GM12878 (cell line): ENCODE measurements around the gene IQCK. TPM values are rescaled to one million over a fixed set of nuclear protein-coding genes. Genes with fewer than 3 reads are reported as not detected.

Experiments used
- ATAC-seq: fragments of 200-7000 bp; cut with Tn5 transposase; 3 replicates; pipeline ENCODE4 v1.9.1; 2020; ENCODE audit warnings: mild to moderate bottlenecking, moderate library complexity
- BruUV-seq: library from RNA; stranded (reverse); fragments of 400-500 nt; replicated peaks from 2 replicates; lab custom pipeline; 2021; lab: Mats Ljungman, UMichigan
- CTCF ChIA-PET: fragments of 300-600 bp; sonication (Branson Sonifier 250); formaldehyde crosslinking; extraction: SDS; loops from one replicate; lab custom pipeline; 2021; ENCODE audit warnings: inconsistent platforms; lab: Yijun Ruan, JAX
- POLR2A ChIA-PET: fragments of 350-600 bp; formaldehyde crosslinking; extraction: SDS; loops from one replicate; lab custom pipeline; 2021; ENCODE audit warnings: inconsistent platforms; lab: Charles Lee
- RAD21 ChIA-PET: fragments of 300-600 bp; sonication (Branson Sonifier 250); formaldehyde crosslinking; loops from one replicate; lab custom pipeline; 2023; ENCODE audit warnings: antibody characterized with exemption; ENCODE audit not compliant: unreplicated experiment; lab: Charles Lee
- SMC1A ChIA-PET: fragments of 300-600 bp; sonication (Branson Sonifier 250); formaldehyde crosslinking; loops from one replicate; lab custom pipeline; 2023; ENCODE audit not compliant: unreplicated experiment, uncharacterized antibody; lab: Charles Lee
- DNase-seq: peaks from one replicate; pipeline ENCODE4 v3.0.0-alpha.2; 2011; ENCODE audit warnings: low read depth, low spot score
- FAIRE-seq: peaks from 3 replicates; lab custom pipeline; 2011; peaks lifted over from hg19 to GRCh38; lab: Jason Lieb, UNC
- H2AFZ ChIP-seq: 2 replicates; pipeline ENCODE4 v1.6.0; 2011; ENCODE audit warnings: low read depth, low read length, control low read depth; ENCODE audit not compliant: control insufficient read depth
- H3K27ac ChIP-seq: 2 replicates; pipeline ENCODE4 v1.5.1; 2011; ENCODE audit warnings: control low read depth; ENCODE audit not compliant: control insufficient read depth, insufficient read depth
- H3K27me3 ChIP-seq, 2 experiments: replicated peaks in 1 of 2; 2 replicates each; pipeline versions ENCODE4 v1.6.0 to v1.6.1; 2011; ENCODE audit warnings: low read length in 1 of 2; ENCODE audit not compliant: control insufficient read depth in 2 of 2, insufficient read depth in 2 of 2
- H3K36me3 ChIP-seq, 2 experiments: 2 replicates each; pipeline ENCODE4 v1.5.1; 2011; ENCODE audit warnings: low read length in 1 of 2; ENCODE audit not compliant: control insufficient read depth in 2 of 2, insufficient read depth in 2 of 2
- H3K4me1 ChIP-seq: 2 replicates; pipeline ENCODE4 v1.6.1; 2011; ENCODE audit warnings: mild to moderate bottlenecking, low read length, moderate library complexity, mixed read lengths; ENCODE audit not compliant: control insufficient read depth, insufficient read depth
- H3K4me2 ChIP-seq: 2 replicates; pipeline ENCODE4 v1.6.0; 2011; ENCODE audit warnings: control low read depth; ENCODE audit not compliant: control insufficient read depth, insufficient read depth
- H3K4me3 ChIP-seq: fragments of 200-600 bp; sonication (generic); 2 replicates; pipeline ENCODE4 v1.5.1; 2016
- H3K79me2 ChIP-seq: 2 replicates; pipeline ENCODE4 v1.6.0; 2011; ENCODE audit warnings: low read length; ENCODE audit not compliant: control insufficient read depth, insufficient read depth
- H3K9ac ChIP-seq: 2 replicates; pipeline ENCODE4 v1.8.0; 2011; ENCODE audit warnings: low read length, control low read depth, mixed read lengths; ENCODE audit not compliant: control insufficient read depth, insufficient read depth
- H3K9me3 ChIP-seq: replicated peaks from 3 replicates; pipeline ENCODE4 v1.5.1; 2011; ENCODE audit warnings: mild to moderate bottlenecking, low read length; ENCODE audit not compliant: control insufficient read depth, insufficient read depth
- H4K20me1 ChIP-seq: 2 replicates; pipeline ENCODE4 v1.6.0; 2011; ENCODE audit not compliant: control insufficient read depth, insufficient read depth
- IRF3 ChIP-seq: fragments of 450-650 bp; IDR thresholded peaks from 2 replicates; pipeline ENCODE4 v1.6.1; 2014; ENCODE audit warnings: mild to moderate bottlenecking
- KLF5 ChIP-seq: fragments of 450-650 bp; IDR thresholded peaks from 2 replicates; pipeline ENCODE4 v1.6.1; 2014; ENCODE audit warnings: mild to moderate bottlenecking; ENCODE audit not compliant: partially characterized antibody
- PBX3 ChIP-seq: IDR thresholded peaks from 2 replicates; pipeline ENCODE4 v1.6.1; 2011; ENCODE audit warnings: mild to moderate bottlenecking, low read depth, low read length, moderate library complexity; ENCODE audit not compliant: insufficient replicate concordance
- SIN3A ChIP-seq: IDR thresholded peaks from 2 replicates; pipeline ENCODE4 v1.6.1; 2012; ENCODE audit warnings: low read depth, low read length, improper control_type of control experiment
- ZSCAN29 ChIP-seq: fragments of 450-650 bp; IDR thresholded peaks from 2 replicates; pipeline ENCODE4 v1.6.1; 2017; ENCODE audit warnings: mild to moderate bottlenecking, moderate library complexity
- WGBS: methylation state at CpG from one replicate; pipeline ENCODE4 v1.1.6; 2016; ENCODE audit warnings: low lambda C conversion rate; ENCODE audit not compliant: insufficient replicate concordance, insufficient coverage; ENCODE audit errors: missing lambda C conversion rate; 5-methylcytosine and 5-hydroxymethylcytosine counted together
- in situ Hi-C: fragments of 300-500 bp; cut with MboI; formaldehyde crosslinking; loops from 9 replicates; pipeline ENCODE4 v1.14.3; 2018; ENCODE audit warnings: mixed read lengths
- intact Hi-C: fragments of 100-400 bp; cut with micrococcal nuclease; formaldehyde crosslinking; loops from one replicate; pipeline ENCODE4 v1.14.2; 2022; ENCODE audit not compliant: unreplicated experiment
- polyA plus RNA-seq, 11 experiments: library from polyadenylated mRNA; depleted of rRNA in 4 of 11; unstranded in 6 of 11; stranded (reverse) in 5 of 11; fragments of >200 nt; fragmentation: Nextera tagmentation in 4 of 11; fragmentation: Illumina TruSeq in 1 of 11; extraction: Ambion mirVana in 4 of 11; extraction: Trizol in 1 of 11; gene quantifications; 1 replicate in 1 of 11; 2 replicates in 10 of 11; pipeline versions ENCODE4 v1.2.1 to v1.2.3, GENCODE V29; 2011 to 2016; ENCODE audit warnings: inconsistent platforms in 2 of 11, missing spikeins in 2 of 11, low read depth in 1 of 11
- total RNA-seq, 4 experiments: library from RNA; depleted of rRNA in 3 of 4; stranded (reverse); fragments of >200 nt in 3 of 4; fragmentation: Illumina TruSeq in 1 of 4; extraction: Trizol in 1 of 4; gene quantifications; 2 replicates each; pipeline versions ENCODE4 v1.2.1 to v1.2.3, GENCODE V29; 2013 to 2021

Gene IQCK
- total and polyA plus RNA-seq, 10 of the 15 experiments (the other 5 are each of a cell fraction or from before 2014, with no cell fraction given), result 1.0 to 4.2 (median 2.4) TPM

GRCh38 chr16:19833581-19833980 lies 115.5 kb downstream of the IQCK start (continued):
- no peak for TF ChIP-seq PBX3
- TF ChIP-seq, all 136 proteins: peak for 0

- no peaks in the 10 kb centered on the region for H3K9me3 ChIP-seq
- H3K79me2 ChIP-seq, result no peaks in the 10 kb centered on the region
- no peak overlapping the region for H3K4me3 ChIP-seq
- H2AFZ ChIP-seq, result no peak overlapping the region
- DNase-seq, result no peak
- H3K4me1 ChIP-seq, result no peaks in the 10 kb centered on the region
- intact Hi-C loops, result no loop called here
- H3K4me2 ChIP-seq, result no peak overlapping the region
- no peaks in the 10 kb centered on the region for H4K20me1 ChIP-seq
- no peak for TF ChIP-seq ZSCAN29
- TF ChIP-seq KLF5, result no peak
- TF ChIP-seq SIN3A, result no peak
- TF ChIP-seq IRF3, result no peak
- TF ChIP-seq, all 136 proteins: peak for 0
- ATAC-seq (no peak), FAIRE-seq (no peak)
- Histone ChIP-seq H3K36me3 (no peaks in the 10 kb centered on the region), H3K27me3 (no peaks in the 10 kb centered on the region; a peak in 1 of 4 replicates), H3K9ac (no peak overlapping the region), H3K27ac (no peak overlapping the region)
- POLR2A ChIA-PET, result interaction anchor here (0.6 kb wide), 2 partner anchors 12 to 932 kb away, joined by 3 to 4 read pairs; no protein-coding TSS in a partner anchor
- in situ Hi-C loops, result no loop called here
- SMC1A ChIA-PET, result no interaction called here
- 46% methylated on average over 3 of the region's 3 CpGs for WGBS
- CTCF ChIA-PET, result no interaction called here
- no TSS peak for BruUV-seq
- RAD21 ChIA-PET, result interaction anchor here (1.1 kb wide), 1 partner anchor 22 kb away, joined by 3 read pairs; no protein-coding TSS in a partner anchor
These were observed 117.1 kb downstream of the IQCK start for GRCh38 chr16:19835196-19835595.
